GM21737 (cell line): ENCODE measurements around the gene SLC1A2.

ENCODE experiments used
- ATAC-seq: cut with Tn5 transposase; IDR thresholded peaks from one replicate; pipeline ENCODE4 v1.9.1; 2021; ENCODE audit warnings: mild to moderate bottlenecking, moderate library complexity; ENCODE audit not compliant: unreplicated experiment

The SLC1A2 gene

GRCh38 chr11:35377262-35377661 lies 42.1 kb downstream of the SLC1A2 start:
- no peak for ATAC-seq

GRCh38 chr11:35376613-35377012 lies 42.7 kb downstream of the SLC1A2 start:
- ATAC-seq = no peak

- ATAC-seq = no peak
Observed at GRCh38 chr11:35376118-35376510, 43.2 kb downstream of the SLC1A2 start.

GRCh38 chr11:35375332-35376117 lies 43.8 kb downstream of the SLC1A2 start:
- no peak for ATAC-seq

- ATAC-seq = no peak
Observed at GRCh38 chr11:35373284-35373933, 45.9 kb downstream of the SLC1A2 start.

- ATAC-seq = no peak
Observed at GRCh38 chr11:35372565-35373283, 46.6 kb downstream of the SLC1A2 start.

GRCh38 chr11:35367491-35367890 lies 51.9 kb downstream of the SLC1A2 start:
- ATAC-seq = no peak

GRCh38 chr11:35366798-35367197 lies 52.6 kb downstream of the SLC1A2 start:
- ATAC-seq = no peak

GRCh38 chr11:35365961-35366360 lies 53.4 kb downstream of the SLC1A2 start:
- no peak for ATAC-seq

- no peak for ATAC-seq
Observed at GRCh38 chr11:35365395-35365794, 54.0 kb downstream of the SLC1A2 start.

GRCh38 chr11:35363854-35364780 lies 55.2 kb downstream of the SLC1A2 start:
- no peak for ATAC-seq

- no peak for ATAC-seq
Observed at GRCh38 chr11:35363246-35363801, 56.0 kb downstream of the SLC1A2 start.

GRCh38 chr11:35362521-35362980 lies 56.8 kb downstream of the SLC1A2 start:
- ATAC-seq = no peak

GRCh38 chr11:35360055-35360530 lies 59.3 kb downstream of the SLC1A2 start:
- ATAC-seq = no peak

- no peak for ATAC-seq
Observed at GRCh38 chr11:35359321-35360054, 59.9 kb downstream of the SLC1A2 start.

- ATAC-seq = no peak
Observed at GRCh38 chr11:35358391-35358790, 61.0 kb downstream of the SLC1A2 start.

- no peak for ATAC-seq
Observed at GRCh38 chr11:35357923-35358322, 61.4 kb downstream of the SLC1A2 start.

- no peak for ATAC-seq
Observed at GRCh38 chr11:35355102-35355749, 64.1 kb downstream of the SLC1A2 start.

- no peak for ATAC-seq
Observed at GRCh38 chr11:35354644-35355043, 64.7 kb downstream of the SLC1A2 start.
